SK-N-SH (cell line): ENCODE results near the gene NEK5. TPM values are rescaled to one million over a fixed set of nuclear protein-coding genes. Genes with fewer than 3 reads are reported as not detected.

ENCODE experiments used
- CTCF ChIA-PET: fragments of 300-600, 350-600 bp; formaldehyde crosslinking; extraction: SDS; loops from one replicate; lab custom pipeline; 2021; lab: Yijun Ruan, JAX
- POLR2A ChIA-PET: fragments of 350-600 bp; sonication (Branson Sonifier 250); formaldehyde crosslinking; extraction: SDS; loops from one replicate; lab custom pipeline; 2020; ENCODE audit warnings: antibody characterized with exemption, inconsistent platforms; lab: Yijun Ruan, JAX
- DNase-seq: peaks from one replicate; pipeline ENCODE4 v3.0.0; 2012
- H2AFZ ChIP-seq: fragments of 200-600 bp; sonication (generic); 2 replicates; pipeline ENCODE4 v1.8.1; 2016; ENCODE audit warnings: antibody characterized with exemption, mild to moderate bottlenecking, low read depth
- H3F3A ChIP-seq: fragments of 200-600 bp; sonication (generic); replicated peaks from 2 replicates; pipeline ENCODE3; 2016; ENCODE audit warnings: antibody characterized with exemption, mild to moderate bottlenecking; ENCODE audit not compliant: insufficient read depth
- H3K27ac ChIP-seq, 2 experiments: fragments of 200-500 bp in 1 of 2; fragments of 200-600 bp in 1 of 2; sonication (Bioruptor generic) in 1 of 2; sonication (generic), shearing (Covaris generic) in 1 of 2; 2 replicates each; pipeline versions ENCODE4 v1.5.1 to v1.6.1; 2014 to 2016; ENCODE audit warnings: low read depth in 2 of 2, inconsistent platforms in 1 of 2, low read length in 1 of 2, mild to moderate bottlenecking in 1 of 2, mixed read lengths in 1 of 2
- H3K27me3 ChIP-seq: fragments of 200-600 bp; sonication (generic), shearing (Covaris generic); 2 replicates; pipeline ENCODE4 v1.6.1; 2016; ENCODE audit warnings: mixed run types; ENCODE audit not compliant: insufficient read depth
- H3K36me3 ChIP-seq, 2 experiments: fragments of 200-500 bp in 1 of 2; fragments of 200-600 bp in 1 of 2; sonication (Bioruptor generic) in 1 of 2; sonication (generic) in 1 of 2; replicated peaks in 1 of 2; 2 replicates each; pipeline versions ENCODE3 to v1.5.1; 2014 to 2016; ENCODE audit warnings: low read length in 1 of 2, mild to moderate bottlenecking in 1 of 2; ENCODE audit not compliant: insufficient read depth in 2 of 2, control insufficient read depth in 1 of 2
- H3K4me1 ChIP-seq, 2 experiments: fragments of 200-500 bp in 1 of 2; fragments of 200-600 bp in 1 of 2; sonication (Bioruptor generic) in 1 of 2; sonication (generic), shearing (Covaris generic) in 1 of 2; 2 replicates each; pipeline versions ENCODE4 v1.5.1 to v1.6.1; 2014 to 2016; ENCODE audit warnings: low read depth in 1 of 2, low read length in 1 of 2, mixed run types in 1 of 2; ENCODE audit not compliant: insufficient read depth in 2 of 2, control insufficient read depth in 1 of 2
- H3K4me2 ChIP-seq: fragments of 200-600 bp; sonication (generic), shearing (Covaris generic); 2 replicates; pipeline ENCODE4 v1.6.1; 2017; ENCODE audit warnings: mixed run types
- H3K4me3 ChIP-seq, 2 experiments: fragments of 200-500 bp in 1 of 2; fragments of 200-600 bp in 1 of 2; sonication (Bioruptor generic) in 1 of 2; sonication (generic), shearing (Covaris generic) in 1 of 2; 2 replicates each; pipeline versions ENCODE4 v1.5.1 to v1.8.1; 2014 to 2016; ENCODE audit warnings: low read depth in 2 of 2, inconsistent platforms in 1 of 2, low read length in 1 of 2, mild to moderate bottlenecking in 1 of 2, mixed read lengths in 1 of 2, moderate library complexity in 1 of 2
- H3K79me2 ChIP-seq: fragments of 200-600 bp; sonication (generic); 2 replicates; pipeline ENCODE4 v1.8.1; 2017; ENCODE audit warnings: mild to moderate bottlenecking; ENCODE audit not compliant: insufficient read depth
- H3K9ac ChIP-seq: fragments of 200-600 bp; sonication (generic); 2 replicates; pipeline ENCODE4 v1.6.1; 2017; ENCODE audit warnings: mixed run types
- H3K9me2 ChIP-seq: fragments of 200-600 bp; sonication (generic); 2 replicates; pipeline ENCODE4 v1.6.1; 2017; ENCODE audit warnings: mixed run types
- H3K9me3 ChIP-seq: fragments of 200-600 bp; sonication (generic); 2 replicates; pipeline ENCODE4 v1.6.1; 2017; ENCODE audit warnings: mixed run types, mild to moderate bottlenecking, moderate library complexity
- H4K20me1 ChIP-seq: fragments of 200-600 bp; sonication (generic); 2 replicates; pipeline ENCODE4 v1.6.1; 2017; ENCODE audit warnings: mild to moderate bottlenecking, mixed run types; ENCODE audit not compliant: insufficient read depth
- CHD2 ChIP-seq: fragments of 150-350 bp; IDR thresholded peaks from 2 replicates; pipeline ENCODE4 v1.6.1; 2018; ENCODE audit warnings: low read length; ENCODE audit not compliant: partially characterized antibody
- ELF1 ChIP-seq: IDR thresholded peaks from 2 replicates; pipeline ENCODE4 v1.4.0; 2012
- EP300 ChIP-seq, 2 experiments: IDR thresholded peaks; 2 replicates each; pipeline versions ENCODE4 v1.4.0 to v1.6.1; 2012; ENCODE audit warnings: borderline replicate concordance in 1 of 2, low read depth in 1 of 2, low read length in 1 of 2
- FOXJ3 ChIP-seq: sonication (generic); formaldehyde crosslinking; IDR thresholded peaks from 2 replicates; pipeline ENCODE4 v1.5.1; 2020; ENCODE audit warnings: mild to moderate bottlenecking, missing genetic modification reagents
- FOXM1 ChIP-seq: IDR thresholded peaks from 2 replicates; pipeline ENCODE4 v1.4.0; 2012; ENCODE audit warnings: low read depth, mild to moderate bottlenecking
- MEF2A ChIP-seq: IDR thresholded peaks from 2 replicates; pipeline ENCODE4 v1.4.0; 2012; ENCODE audit warnings: low read depth, borderline replicate concordance
- NFIC ChIP-seq: IDR thresholded peaks from 2 replicates; pipeline ENCODE4 v1.4.0; 2012; ENCODE audit warnings: borderline replicate concordance
- NRF1 ChIP-seq: IDR thresholded peaks from 2 replicates; pipeline ENCODE4 v1.6.1; 2012; ENCODE audit warnings: low read depth, mild to moderate bottlenecking, low read length
- RFX5 ChIP-seq: IDR thresholded peaks from 2 replicates; pipeline ENCODE4 v1.6.1; 2012; ENCODE audit warnings: mild to moderate bottlenecking, improper control_type of control experiment, low read length
- SIN3A ChIP-seq: IDR thresholded peaks from 2 replicates; pipeline ENCODE4 v1.6.1; 2012; ENCODE audit warnings: low read depth, mild to moderate bottlenecking, low read length, moderate library complexity, borderline replicate concordance
- TAF1 ChIP-seq: IDR thresholded peaks from 2 replicates; pipeline ENCODE4 v1.6.1; 2012; ENCODE audit warnings: low read depth, mild to moderate bottlenecking, low read length, moderate library complexity, borderline replicate concordance
- TCF12 ChIP-seq: IDR thresholded peaks from 2 replicates; pipeline ENCODE4 v1.4.0; 2012
- whole genome bisulfite sequencing: methylation state at CpG from one replicate; pipeline ENCODE4 v1.1.6; 2017; ENCODE audit warnings: low lambda C conversion rate; 5-methylcytosine and 5-hydroxymethylcytosine counted together
- polyA plus RNA-seq, 3 experiments: library from polyadenylated mRNA; depleted of rRNA; stranded (reverse); fragments of >200 nt; gene quantifications; 2 replicates each; pipeline ENCODE4 v1.2.3, GENCODE V29; 2012
- TF ChIP-seq, protein P1 (sequence below): IDR thresholded peaks from 2 replicates; pipeline ENCODE4; 2012
- TF ChIP-seq, protein P2 (sequence below): IDR thresholded peaks from 2 replicates; pipeline ENCODE4 v1.4.0; 2012; ENCODE audit warnings: low read depth, borderline replicate concordance
- TF ChIP-seq, protein P3 (sequence below): IDR thresholded peaks from 2 replicates; pipeline ENCODE4 v1.4.0; 2012; ENCODE audit warnings: low read depth

NEK5 gene
- polyA plus RNA-seq, 1 of the 3 experiments (the other 2 are of a cell fraction): 0.07 TPM

- TF ChIP-seq MEF2A: no peak
- no peak for TF ChIP-seq SIN3A
- no peak for TF ChIP-seq FOXJ3 (CRISPR knock-in tag)
- TF ChIP-seq CHD2: no peak
- TF ChIP-seq, protein P1, sequence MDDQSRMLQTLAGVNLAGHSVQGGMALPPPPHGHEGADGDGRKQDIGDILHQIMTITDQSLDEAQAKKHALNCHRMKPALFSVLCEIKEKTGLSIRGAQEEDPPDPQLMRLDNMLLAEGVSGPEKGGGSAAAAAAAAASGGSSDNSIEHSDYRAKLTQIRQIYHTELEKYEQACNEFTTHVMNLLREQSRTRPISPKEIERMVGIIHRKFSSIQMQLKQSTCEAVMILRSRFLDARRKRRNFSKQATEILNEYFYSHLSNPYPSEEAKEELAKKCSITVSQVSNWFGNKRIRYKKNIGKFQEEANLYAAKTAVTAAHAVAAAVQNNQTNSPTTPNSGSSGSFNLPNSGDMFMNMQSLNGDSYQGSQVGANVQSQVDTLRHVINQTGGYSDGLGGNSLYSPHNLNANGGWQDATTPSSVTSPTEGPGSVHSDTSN: no peak
These were observed 85.2 kb downstream of the NEK5 start (continued) for GRCh38 chr13:52043675-52044074.

DNA sequence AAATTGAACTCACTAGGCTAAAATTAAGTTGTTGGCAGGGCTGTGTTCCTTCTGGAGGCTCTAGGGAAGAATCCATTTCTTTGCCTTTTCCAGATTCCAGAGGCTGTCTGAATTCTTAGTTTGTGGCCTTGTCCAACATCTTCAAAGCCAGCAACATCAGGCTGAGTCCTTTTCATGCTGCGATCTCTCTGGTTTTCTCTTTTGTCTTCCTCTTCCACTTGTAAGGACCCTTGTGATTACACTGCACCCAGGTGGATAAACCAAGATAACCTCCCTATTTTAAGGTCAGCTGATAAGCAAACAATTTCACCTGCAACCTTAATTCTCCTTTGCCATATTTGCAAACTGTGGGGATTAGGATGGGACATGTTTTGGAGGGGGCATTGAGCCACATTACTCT, 92.8 kb downstream of the NEK5 start:
- H3K9me2 ChIP-seq: no peaks in the 10 kb centered on the region
- POLR2A ChIA-PET: no interaction called here
- TF ChIP-seq, protein P2, sequence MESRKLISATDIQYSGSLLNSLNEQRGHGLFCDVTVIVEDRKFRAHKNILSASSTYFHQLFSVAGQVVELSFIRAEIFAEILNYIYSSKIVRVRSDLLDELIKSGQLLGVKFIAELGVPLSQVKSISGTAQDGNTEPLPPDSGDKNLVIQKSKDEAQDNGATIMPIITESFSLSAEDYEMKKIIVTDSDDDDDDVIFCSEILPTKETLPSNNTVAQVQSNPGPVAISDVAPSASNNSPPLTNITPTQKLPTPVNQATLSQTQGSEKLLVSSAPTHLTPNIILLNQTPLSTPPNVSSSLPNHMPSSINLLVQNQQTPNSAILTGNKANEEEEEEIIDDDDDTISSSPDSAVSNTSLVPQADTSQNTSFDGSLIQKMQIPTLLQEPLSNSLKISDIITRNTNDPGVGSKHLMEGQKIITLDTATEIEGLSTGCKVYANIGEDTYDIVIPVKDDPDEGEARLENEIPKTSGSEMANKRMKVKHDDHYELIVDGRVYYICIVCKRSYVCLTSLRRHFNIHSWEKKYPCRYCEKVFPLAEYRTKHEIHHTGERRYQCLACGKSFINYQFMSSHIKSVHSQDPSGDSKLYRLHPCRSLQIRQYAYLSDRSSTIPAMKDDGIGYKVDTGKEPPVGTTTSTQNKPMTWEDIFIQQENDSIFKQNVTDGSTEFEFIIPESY: no peak
- TF ChIP-seq TCF12: no peak
- no peak for TF ChIP-seq NRF1
- TF ChIP-seq, protein P3, sequence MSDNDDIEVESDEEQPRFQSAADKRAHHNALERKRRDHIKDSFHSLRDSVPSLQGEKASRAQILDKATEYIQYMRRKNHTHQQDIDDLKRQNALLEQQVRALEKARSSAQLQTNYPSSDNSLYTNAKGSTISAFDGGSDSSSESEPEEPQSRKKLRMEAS: no peak
- TF ChIP-seq, protein P1: no peak
- no peak for TF ChIP-seq TAF1
- no peak for TF ChIP-seq NFIC
- TF ChIP-seq EP300 (IDR thresholded peaks at IDR 0.05; ENCODE audit: borderline replicate concordance in 1 of 2, low read depth in 1 of 2, low read length in 1 of 2): no peak
- TF ChIP-seq ELF1: no peak
- no peak for TF ChIP-seq RFX5
- TF ChIP-seq FOXM1: no peak

More for the DNA sequence above, 92.8 kb downstream of the NEK5 start:
- H3K27me3 ChIP-seq: no peaks in the 10 kb centered on the region
- H3K79me2 ChIP-seq: no peaks in the 10 kb centered on the region
- DNase-seq: no peak
- CTCF ChIA-PET: interaction anchor here (0.6 kb wide), 1 partner anchor 127 kb away, joined by 3 read pairs; no protein-coding TSS in a partner anchor
- H3K9me3 ChIP-seq: no peaks in the 10 kb centered on the region
- no peak overlapping the region for H2AFZ ChIP-seq
- H3K27ac ChIP-seq: no peak overlapping the region
- no peak overlapping the region for H3K9ac ChIP-seq
- no peaks in the 10 kb centered on the region for H3K36me3 ChIP-seq
- 90% methylated on average over 1 of the region's 1 CpG for WGBS
- no peak overlapping the region for H3K4me2 ChIP-seq
- no peaks in the 10 kb centered on the region for H3K4me1 ChIP-seq
- H4K20me1 ChIP-seq: no peaks in the 10 kb centered on the region
- no peaks in the 10 kb centered on the region for H3F3A ChIP-seq
- H3K4me3 ChIP-seq: no peak overlapping the region
